HuH-7 (cell line): ENCODE measurements around the gene CLIC5.

Source experiments
- DNase-seq: peaks from one replicate; pipeline ENCODE4 v3.0.0; 2011; ENCODE audit warnings: low spot score

The CLIC5 gene

DNA sequence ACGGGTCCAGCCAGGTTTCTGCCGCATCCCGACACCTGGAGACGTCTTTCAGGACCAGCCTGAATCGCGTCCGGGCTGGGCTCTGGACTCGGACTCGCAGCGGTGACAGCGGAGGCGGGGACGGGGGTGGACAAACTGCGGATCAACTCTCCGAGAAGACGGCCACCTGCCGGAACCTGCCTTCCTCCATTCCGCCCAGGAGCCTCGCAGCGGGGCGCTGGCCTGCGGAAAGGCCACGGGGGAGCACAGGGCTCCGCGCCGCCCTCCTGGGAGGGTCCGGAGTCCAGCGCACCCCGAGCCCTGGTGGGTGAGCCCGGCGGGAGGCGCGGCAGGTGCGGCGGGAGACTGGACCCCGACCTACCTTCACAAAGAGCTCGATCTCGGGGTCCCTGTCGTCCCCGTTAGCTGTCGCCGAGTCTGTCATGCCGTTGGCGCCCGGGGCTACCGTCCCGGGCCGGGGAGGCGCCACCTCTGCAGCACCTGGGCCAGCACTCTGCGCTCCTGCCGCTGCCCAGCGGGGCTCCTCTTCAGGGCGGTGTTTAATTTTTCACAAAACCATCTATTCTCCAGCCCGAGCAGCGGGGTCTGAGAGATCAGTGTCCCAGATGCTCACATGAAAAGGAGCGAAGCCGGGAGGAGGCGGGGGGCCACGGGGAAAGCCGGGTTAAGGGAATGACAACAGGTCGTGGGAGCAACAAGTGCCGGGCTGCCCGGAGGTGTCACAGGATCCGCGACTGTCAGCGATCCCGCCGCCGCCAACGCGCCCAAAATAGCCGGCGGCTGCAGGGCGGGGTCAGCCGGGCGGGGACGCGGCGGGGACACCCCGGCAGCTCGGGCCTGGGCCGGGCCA, at the start of gene CLIC5:
CLIC5 (minus strand) TSS at position 742 of the 850 bp plus-strand sequence; CDS start at position 424, 318 bp downstream.
- DNase-seq: peak; percentile 49

DNA sequence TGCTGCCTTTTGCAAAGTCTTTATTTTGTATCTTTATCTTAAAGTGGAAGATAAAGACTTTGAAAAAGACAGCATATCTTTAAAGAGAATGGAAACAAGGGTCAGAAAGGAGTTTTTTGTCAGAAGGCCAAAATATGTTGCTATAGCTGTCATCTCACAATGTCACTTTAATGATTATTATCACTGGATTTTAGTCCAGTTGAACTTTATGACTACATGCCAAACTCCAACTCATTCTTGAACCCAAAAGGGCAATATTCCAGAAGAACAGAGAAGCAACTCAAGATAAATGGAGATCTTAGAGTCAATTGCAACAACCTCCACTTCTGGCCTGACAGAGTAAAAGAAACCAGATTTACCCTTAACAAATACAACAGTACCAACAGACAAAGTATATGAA, 47.3 kb upstream of the CLIC5 start:
- no peak for DNase-seq

DNA sequence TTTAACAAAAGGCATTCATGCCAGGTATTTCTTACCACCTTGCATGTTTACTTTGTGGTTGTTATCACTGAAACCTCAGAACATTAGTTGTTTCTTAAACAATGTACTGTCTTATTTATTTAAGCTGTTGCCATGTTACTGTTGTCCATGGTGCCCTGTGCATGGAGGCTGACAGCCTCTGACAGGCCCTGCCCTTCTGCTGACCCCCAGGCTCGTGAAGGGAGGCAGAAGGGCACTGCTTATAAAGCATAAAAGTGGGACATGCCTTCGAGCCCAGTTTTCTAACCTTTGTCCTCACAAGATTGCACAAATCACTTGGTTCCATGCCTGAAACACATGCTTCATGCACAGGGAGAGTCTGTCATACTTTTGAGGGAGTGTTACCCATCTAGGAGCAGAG, 46.7 kb upstream of the CLIC5 start:
- no peak for DNase-seq

DNA sequence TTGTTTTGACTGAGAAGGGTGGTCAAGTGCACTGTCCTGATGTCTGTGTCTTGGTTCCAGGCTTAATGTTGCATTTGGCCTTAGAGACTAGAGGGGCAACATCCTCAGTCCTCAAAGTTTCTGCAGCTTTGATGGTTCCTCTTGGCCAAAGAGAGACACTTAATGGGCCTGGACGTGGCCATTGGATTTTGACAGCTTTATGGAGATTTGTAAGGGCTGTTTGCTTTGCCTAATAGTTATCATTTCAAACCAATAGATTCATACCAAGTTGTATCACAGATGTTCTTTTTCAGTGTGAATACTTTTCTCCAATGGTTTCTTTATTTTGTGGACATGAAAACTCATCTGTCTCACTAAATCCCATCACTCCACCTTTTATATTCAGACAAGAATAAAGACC, 45.8 kb upstream of the CLIC5 start:
- no peak for DNase-seq

DNA sequence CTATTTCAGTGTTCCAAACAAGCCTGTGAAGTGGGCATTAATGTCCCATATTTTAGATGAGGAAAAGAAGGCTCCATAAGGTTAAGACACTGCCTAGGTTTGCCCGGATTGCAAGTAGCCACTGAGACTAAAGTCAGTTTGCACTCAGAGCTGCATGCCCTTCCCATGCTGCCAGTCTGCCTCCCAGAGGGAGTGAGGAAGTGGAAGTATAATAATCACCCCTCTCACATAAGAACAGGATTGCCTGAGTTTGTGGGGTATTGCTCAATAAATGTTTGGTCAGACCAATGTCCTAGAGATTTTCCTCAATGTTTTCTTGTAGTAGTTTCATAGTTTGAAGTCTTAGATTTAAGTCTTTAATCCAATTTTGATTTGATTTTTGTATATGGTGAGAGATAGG, 43.9 kb upstream of the CLIC5 start:
- no peak for DNase-seq

DNA sequence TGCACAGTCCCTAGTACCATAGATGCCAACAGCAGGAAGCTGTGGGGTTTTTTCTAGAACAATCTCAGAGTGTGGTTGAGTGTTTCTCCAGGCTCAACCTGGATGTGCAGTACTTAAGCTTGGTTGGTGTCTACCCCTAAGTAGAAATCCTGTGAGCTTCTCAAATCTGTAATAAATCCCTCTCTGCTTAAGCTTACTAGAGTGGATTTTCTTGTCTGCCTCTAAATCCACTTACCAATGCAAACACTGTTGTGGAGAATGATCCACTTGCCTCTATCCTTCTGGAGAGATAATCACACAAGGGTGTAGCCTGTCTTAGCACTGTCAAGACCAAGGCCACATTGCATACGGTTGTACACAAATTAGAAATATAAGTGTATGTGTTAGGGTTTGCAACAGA, 43.3 kb upstream of the CLIC5 start:
- no peak for DNase-seq

DNA sequence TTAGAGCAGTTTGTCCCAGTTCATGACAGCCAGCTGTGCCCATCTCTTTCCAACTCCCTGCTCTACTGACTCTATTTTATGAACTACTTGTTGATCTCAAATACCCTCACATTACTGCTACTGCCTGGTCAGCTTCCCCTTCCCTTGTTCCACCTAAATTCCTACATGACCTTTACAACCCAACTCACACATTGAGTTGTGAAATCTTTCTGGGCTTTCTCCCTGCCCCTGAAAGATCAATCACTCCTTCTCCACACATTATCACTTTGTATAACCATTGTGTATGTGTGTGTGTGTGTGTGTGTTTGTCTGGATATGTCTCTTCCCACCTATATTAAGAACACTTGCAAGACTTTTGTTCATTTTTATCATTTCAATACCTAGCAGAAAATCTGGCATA, 42.1 kb upstream of the CLIC5 start:
- no peak for DNase-seq

DNA sequence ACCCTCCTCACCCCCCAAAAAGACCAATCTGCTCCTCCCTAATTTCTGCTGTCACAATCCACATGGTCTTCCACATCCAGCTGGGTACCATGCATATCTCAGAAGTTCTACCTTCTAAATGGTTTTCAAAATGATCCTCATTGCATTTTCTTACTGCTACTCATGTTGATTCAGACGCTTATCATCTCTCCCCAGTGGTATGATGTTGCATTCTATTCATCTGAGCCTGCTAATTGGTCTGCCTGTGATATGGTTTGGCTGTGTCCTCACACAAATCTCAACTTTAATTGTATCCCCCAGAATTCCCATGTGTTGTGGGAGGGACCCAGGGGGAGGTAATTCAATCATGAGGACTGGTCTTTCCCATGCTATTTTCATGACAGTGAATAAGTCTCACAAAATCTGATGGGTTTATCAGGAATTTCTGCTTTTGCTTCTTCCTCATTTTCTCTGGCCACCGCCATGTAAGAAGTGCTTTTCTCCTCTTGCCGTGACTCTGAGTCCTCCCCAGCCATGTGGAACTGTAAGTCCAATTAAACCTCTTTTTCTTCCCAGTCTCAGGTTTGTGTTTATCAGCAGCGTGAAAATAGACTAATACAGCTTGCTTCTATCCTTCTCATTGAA, 41.4 kb upstream of the CLIC5 start:
- no peak for DNase-seq

DNA sequence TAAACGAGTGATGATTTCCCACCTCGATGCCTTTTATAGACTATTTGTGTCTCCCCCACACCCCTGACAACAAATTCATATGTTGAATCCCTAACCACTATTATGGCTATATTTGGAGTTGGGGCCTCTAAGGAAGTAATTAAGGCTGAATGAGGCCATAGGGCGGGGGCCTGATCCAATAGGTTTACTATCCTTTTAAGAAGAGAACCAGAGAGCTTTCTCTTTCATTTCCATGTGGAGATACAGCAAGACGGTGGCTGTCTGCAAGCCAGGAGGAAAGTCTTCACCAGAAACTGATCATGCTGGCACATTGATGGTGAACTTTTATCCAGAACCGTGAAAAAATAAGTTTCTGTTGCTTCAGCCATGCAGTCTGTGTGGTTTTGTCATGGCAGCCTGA, 38.9 kb upstream of the CLIC5 start:
- no peak for DNase-seq

DNA sequence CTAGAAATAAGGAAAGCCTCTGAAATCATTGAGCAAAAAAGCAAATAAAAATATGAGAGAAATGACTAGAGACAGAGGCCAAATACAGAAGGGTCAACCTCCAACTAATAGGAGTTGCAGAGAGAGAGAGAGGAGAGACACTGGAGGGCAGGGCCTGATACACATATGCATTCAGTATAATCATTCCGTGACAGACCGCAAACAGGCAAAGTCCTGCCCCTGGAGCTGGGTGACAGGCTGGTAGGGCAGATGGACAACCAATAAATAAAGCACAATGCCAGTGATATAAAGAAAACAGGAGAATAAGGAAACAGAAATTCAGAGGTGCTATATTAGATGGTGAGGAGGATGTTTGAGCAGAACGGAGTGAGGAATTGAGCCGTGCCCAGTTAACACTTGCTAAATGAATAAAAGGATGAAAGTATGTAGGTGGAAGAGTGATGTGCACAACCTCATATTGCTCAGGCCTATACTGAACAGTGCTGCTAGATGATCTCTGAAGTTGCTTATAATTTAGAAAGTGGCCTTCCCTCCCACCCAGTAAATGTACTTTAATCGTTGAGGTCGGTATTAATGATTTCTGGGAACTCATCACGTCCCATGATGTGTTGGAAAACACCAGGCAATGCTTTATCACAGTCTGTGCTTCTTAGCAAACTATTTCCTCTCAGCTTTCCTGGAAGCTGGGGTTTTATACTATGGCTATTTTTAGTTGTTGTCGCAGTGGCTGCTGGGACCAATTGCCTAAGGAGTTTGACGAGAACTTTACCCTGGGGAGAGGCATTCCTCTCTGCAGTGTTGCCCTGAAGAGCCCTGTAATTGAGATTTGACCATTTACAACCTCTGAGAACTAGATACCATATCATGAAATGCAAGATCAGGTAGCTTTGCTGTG, 37.6 kb upstream of the CLIC5 start:
- DNase-seq: no peak

DNA sequence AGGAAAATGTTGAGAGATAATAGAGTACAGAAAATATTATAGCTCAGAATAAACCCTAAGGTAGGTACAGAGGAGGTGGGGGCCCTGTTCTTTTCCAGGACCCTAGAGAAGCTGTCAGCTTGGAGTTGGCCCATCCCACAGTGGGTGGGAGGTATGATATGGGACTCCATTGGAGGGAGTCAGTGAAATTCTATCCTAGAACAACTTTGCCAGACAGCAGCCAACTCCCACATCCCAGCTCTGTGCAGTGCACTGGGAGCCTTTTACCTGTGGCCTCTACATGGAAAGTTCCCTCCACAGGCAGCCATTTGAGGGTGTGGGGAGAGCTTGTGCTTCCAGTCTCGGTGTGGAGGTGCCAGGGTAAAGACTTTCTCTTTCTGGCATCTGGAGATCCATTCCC, 36.8 kb upstream of the CLIC5 start:
- no peak for DNase-seq

DNA sequence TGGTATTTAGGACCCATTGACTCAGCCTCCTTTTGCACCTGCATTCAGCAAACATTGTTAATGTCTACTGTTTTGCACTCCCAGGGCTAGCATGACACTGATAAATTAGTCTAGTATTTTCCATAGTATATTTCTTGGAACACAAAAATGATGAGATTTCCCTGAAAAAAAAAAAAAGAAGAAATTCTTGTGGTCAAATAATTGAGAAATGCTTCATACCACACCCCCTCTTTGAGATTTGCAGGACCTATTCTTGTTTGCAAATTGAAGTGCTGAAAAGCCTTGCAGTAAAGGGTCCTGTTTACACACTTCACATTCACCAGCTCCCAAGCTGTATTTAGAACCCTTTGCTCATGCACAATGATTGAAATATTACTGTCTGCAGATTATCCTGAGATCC, 36.3 kb upstream of the CLIC5 start:
- DNase-seq: no peak

DNA sequence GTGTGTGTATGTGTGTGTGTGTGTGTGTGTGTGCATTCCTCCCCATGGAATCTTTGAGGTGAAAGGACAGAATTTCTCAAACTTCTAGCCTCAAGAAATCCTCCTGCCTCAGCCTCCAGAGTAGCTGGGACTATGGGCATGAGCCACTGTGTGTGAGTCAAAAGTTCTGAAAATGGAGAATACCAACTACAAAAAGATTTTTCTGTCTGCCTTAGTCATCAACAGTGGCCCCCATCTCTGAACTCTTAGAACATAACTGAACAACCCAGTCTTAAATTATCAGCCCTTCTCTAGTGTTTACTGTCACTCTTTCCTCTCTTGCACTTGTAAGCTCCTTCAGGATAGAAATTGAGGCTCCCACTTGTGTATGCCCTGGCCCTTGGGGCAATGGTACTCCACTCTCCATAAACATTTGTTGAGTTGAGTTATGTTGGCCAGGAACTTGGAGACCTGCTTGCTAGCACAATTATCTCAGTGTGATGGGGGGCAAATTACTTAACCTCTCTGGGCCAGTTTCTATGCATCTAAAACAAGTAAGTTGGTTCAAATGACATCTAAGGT, 35.3 kb upstream of the CLIC5 start:
- DNase-seq: no peak

DNA sequence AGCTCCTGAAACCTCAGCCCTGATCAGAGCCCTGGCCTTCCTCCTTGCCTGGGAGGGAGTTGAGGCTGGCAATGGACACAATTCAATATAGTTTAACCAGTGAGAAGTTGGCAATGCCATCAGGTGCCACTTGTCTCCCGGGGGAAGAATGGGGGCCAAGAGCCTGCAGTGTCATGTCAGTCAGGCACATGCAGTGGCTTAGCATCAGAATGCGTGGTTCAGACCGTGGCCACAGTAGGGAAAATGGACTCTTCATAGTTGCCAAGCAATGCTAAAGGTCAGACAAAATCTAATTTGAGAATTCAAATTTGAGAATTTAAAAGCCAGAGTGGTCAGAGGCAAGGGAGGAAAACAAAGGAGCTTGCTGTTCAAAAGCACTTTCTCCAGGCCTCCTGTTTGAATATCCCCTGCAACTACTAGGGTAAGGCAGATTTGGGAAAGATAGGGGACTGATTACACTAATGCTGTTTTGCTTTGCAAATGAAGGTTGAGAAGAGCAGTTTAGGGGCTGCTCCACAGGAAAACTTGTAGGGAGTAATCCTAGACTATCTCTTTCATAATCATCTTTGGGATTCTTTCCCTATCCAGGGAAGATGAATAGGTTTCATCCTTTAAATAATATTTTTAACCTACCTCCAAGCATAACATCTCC, 33.1 kb upstream of the CLIC5 start:
- no peak for DNase-seq

DNA sequence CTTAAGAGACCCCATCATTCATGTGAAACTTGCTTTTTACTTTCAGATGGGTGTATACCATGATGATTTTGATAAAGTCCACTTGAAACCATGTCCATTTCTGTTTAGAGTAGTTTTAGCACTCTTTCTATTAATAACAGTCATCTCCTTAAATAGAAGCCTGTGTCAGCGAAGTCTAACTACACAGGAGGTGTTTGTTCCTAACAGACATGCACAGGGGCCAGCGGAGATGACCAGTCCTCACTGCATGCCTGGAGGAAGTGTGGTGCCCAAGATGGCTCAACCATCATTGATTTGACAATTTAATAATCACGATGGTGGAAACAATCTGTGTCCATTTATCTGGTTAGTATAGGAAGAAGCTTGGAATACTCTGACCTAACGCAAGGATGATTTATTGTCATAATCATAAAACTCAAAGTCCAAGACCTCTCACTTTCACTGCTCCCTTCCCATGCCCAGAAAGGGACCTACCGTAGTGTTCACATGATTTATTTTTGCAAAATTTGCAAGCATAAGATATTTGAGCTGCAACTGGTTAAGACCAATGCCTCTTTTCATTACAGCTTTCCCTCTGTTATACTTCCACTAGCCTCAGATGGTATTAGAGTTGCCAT, 31.0 kb upstream of the CLIC5 start:
- no peak for DNase-seq

DNA sequence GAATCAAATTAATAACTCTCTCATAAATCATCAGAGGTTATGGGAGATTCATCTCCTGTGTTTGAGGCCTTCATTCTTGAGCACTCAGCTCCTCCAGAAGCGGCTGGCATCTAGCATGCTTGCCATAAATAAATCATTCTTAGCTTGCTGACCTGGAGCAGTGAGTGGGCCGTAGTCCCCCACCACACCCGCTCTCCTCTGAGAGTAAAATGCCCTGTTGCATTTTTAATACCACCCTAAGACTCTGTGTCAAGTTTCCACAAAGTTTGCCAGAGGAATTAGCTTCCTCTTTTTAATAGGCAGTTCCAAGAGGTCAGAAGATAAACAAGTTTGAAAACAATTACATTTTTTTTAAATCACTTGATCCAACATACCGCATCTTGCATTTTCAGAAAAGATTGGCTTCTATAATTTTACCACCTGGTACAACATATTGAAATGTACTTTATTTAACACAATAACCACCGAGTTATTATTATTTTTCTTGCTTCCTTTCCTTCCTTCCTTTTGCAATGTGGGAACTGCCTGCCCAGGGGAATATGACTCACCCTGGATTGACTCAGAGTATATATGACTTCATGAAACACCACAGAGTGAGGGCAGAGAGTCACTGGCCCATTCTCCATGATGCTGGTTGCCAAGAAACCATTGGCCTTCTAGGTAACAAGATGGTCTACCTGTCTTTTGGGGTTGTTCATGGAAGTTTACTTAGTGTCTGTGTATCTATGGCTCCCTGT, 29.4 kb upstream of the CLIC5 start:
- DNase-seq: no peak

DNA sequence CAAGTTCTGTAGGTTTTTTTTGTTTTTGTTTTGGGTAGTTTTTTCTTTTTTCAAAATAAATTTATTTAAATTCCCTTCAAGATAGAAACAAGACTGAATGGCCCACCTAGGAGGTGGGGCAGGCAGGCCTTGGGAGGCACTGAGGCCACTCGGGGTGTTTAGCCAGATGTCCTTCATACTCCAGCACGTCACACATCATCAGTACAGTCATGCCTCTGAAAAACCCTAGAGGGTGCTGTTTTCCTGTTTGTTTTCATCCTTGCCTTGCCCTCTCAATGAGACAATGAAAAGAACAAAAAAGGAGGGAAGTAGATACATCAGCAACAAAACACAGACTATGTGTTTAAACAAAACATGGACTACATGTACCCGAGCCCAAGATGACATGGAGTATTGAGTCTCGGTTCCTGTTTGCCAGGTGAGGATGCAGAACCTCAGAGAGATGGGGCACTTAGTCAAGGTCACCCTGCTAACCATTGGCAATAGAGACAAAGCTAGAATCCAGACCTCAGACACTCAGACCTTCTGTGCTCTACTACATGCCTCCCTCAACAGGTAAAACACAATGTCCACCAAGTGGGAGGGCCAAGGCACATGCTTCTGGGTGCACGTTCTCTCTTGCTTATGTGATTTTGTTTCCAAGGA, 26.8 kb upstream of the CLIC5 start:
- DNase-seq: no peak

DNA sequence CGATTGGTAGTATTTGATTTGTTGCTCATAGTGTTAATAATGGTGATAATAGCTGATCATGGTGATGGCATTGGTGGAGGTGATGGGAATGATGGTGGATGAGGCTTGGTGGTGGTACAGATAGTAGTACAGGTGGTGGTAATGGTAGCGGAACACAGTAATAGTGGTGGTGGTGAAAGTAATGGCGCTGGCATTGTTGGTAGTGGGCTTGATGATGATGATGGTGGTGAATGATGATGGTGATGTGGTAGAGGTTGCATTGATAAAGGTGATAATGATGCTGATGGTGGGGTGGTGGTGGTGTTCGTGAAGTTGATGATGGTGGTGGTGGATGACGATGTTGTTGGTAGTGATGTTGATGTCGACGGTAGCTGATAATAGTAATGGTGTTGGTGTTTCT, 24.6 kb upstream of the CLIC5 start:
- DNase-seq: no peak

DNA sequence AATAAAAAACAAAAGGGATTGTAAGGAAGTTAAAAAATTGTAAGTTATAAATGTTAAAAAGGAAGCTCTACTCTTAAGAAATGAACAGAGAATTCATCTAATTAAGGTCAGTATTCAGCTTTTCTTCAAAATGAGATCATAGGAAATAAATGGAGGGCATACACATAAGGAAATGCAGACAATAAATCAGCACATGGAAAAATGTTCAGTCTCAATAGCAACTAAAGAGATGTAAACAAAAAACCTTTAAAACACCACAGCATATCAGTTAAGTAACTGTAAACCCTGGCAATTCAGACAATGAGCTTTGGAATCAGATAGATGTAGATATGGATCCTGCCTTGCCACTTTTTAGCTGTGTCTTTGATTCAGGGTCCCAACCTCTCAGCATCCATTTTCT, 24.0 kb upstream of the CLIC5 start:
- DNase-seq: no peak

DNA sequence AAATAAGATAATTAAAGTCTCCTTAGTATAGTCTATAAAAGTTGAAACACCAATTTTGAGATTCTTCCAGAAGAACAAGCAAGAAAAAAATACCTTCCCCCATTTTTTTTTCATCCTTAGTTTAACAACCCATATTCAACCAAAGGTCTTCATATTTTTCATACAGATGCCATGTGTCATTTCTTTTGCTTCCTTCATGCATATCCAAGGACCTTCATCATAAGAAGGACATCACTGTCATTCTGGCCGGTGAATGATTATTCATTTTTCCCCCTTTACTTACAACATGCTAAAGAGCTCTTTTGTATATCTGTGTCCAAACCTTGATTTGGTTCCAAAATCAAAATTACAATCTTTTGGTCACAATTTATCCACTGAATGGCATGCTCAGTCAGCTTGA, 21.3 kb upstream of the CLIC5 start:
- no peak for DNase-seq
